ENCODE data around the gene CAST.

Gene CAST

DNA sequence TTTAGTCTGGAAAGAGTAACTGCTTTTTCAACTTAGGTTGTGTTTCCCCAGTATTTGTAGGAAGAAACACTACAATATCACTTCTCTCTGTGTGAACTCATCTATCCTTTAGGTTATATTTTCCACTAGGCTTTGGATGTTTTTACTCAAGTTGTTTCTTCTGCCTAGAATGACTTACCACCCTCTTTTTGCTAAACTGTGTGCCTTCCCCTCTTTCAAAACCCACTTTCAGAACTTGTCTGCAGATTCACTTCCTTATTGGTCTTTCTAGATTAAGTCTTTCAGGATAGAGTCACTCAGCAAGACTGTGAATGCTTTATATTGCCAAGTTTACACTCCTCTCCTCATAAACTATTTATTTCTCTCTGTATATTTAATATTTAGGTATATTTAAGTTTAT, 14.2 kb upstream of the CAST start:
- Histone ChIP-seq H3K36me3 (ENCODE audit: control insufficient read depth, low read length) (no peaks in the 10 kb centered on the region), H3K4me3 (ENCODE audit: low read length) (no peak overlapping the region), H3K27ac (ENCODE audit: low read depth, low read length) (no peak overlapping the region), H3K79me2 (ENCODE audit: control insufficient read depth, low read length) (no peaks in the 10 kb centered on the region), H3K4me2 (ENCODE audit: low read length) (no peak overlapping the region), H4K20me1 (ENCODE audit: control insufficient read depth, insufficient read depth, low read depth, low read length) (no peaks in the 10 kb centered on the region), H3F3A (ENCODE audit: control insufficient read depth, insufficient read depth) (no peaks in the 10 kb centered on the region), H3K9me2 (replicated peaks; ENCODE audit: control insufficient read depth, low read length) (no peaks in the 10 kb centered on the region), H3K27me3 (ENCODE audit: control insufficient read depth, low read length) (peaks cover 12% of the 10 kb centered on the region), H3K9me3 (ENCODE audit: control insufficient read depth, insufficient read depth, low read length) (no peaks in the 10 kb centered on the region), H3K4me1 (ENCODE audit: control insufficient read depth, low read length) (no peaks in the 10 kb centered on the region)
- TF ChIP-seq, protein P1, sequence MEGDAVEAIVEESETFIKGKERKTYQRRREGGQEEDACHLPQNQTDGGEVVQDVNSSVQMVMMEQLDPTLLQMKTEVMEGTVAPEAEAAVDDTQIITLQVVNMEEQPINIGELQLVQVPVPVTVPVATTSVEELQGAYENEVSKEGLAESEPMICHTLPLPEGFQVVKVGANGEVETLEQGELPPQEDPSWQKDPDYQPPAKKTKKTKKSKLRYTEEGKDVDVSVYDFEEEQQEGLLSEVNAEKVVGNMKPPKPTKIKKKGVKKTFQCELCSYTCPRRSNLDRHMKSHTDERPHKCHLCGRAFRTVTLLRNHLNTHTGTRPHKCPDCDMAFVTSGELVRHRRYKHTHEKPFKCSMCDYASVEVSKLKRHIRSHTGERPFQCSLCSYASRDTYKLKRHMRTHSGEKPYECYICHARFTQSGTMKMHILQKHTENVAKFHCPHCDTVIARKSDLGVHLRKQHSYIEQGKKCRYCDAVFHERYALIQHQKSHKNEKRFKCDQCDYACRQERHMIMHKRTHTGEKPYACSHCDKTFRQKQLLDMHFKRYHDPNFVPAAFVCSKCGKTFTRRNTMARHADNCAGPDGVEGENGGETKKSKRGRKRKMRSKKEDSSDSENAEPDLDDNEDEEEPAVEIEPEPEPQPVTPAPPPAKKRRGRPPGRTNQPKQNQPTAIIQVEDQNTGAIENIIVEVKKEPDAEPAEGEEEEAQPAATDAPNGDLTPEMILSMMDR (IDR thresholded peaks at IDR 0.05; ENCODE audit: low read depth, low read length, poor library complexity, severe bottlenecking): no peak

DNA sequence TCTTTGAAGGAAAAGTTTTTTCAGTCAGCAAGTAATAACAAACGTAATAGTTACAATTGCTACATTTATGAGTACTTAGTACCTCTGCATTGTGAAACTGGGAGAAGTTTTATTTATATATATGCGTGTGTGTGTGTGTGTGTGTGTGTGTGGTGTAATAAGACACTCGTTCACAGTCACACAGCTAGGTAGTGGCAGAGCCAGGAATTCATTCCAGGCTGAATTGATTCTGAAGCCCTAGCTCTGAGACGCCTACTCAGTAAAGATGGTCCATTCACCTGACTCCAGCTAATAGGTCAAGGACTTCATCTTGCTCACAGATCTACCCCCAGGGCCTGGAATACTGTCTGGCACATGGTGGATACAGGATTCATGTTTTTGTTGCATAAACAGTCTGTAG, 13.6 kb upstream of the CAST start:
- no peak overlapping the region for H3K4me3 ChIP-seq (ENCODE audit: low read length)
- peaks cover 13% of the 10 kb centered on the region for H3K27me3 ChIP-seq (ENCODE audit: control insufficient read depth, low read length)
- H3K36me3 ChIP-seq (ENCODE audit: control insufficient read depth, low read length): no peaks in the 10 kb centered on the region
- TF ChIP-seq, protein P1 (IDR thresholded peaks at IDR 0.05; ENCODE audit: low read depth, low read length, poor library complexity, severe bottlenecking): no peak
- no peak for TF ChIP-seq EZH2phosphoT487 (IDR thresholded peaks at IDR 0.05; ENCODE audit: borderline replicate concordance, low read length)
- no peaks in the 10 kb centered on the region for H3K79me2 ChIP-seq (ENCODE audit: control insufficient read depth, low read length)
- H3K4me2 ChIP-seq (ENCODE audit: low read length): no peak overlapping the region
- H3K9me3 ChIP-seq (ENCODE audit: control insufficient read depth, insufficient read depth, low read length): no peaks in the 10 kb centered on the region
- no peaks in the 10 kb centered on the region for H3F3A ChIP-seq (ENCODE audit: control insufficient read depth, insufficient read depth)
- H4K20me1 ChIP-seq (ENCODE audit: control insufficient read depth, insufficient read depth, low read depth, low read length): no peaks in the 10 kb centered on the region
- no peak overlapping the region for H3K27ac ChIP-seq (ENCODE audit: low read depth, low read length)
- H3K9me2 ChIP-seq (replicated peaks; ENCODE audit: control insufficient read depth, low read length): no peaks in the 10 kb centered on the region
- no peaks in the 10 kb centered on the region for H3K4me1 ChIP-seq (ENCODE audit: control insufficient read depth, low read length)

DNA sequence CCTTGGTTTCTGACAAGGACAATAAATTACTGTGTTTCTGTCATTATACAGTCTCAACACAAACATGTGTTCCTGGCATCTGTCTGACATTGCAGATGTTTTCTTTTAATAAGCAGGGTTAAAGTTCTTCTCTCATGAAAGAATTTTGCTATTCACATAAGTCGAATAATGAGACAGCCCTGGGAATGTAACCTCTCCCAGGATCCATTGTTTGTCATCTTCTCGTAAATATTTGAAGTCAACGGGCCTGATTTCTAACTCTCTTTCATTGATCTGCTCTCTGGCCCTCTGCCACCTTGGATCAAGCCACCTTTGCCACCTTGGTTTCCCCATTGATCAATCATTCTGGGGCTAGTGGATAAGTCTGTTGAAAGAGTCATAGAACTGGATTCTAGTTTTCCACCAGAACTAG, 12.9 kb upstream of the CAST start:
- Histone ChIP-seq H3K9me3 (ENCODE audit: control insufficient read depth, insufficient read depth, low read length) (no peaks in the 10 kb centered on the region), H4K20me1 (ENCODE audit: control insufficient read depth, insufficient read depth, low read depth, low read length) (no peaks in the 10 kb centered on the region), H3K27me3 (ENCODE audit: control insufficient read depth, low read length) (peaks cover 13% of the 10 kb centered on the region), H3K36me3 (ENCODE audit: control insufficient read depth, low read length) (no peaks in the 10 kb centered on the region), H3K79me2 (ENCODE audit: control insufficient read depth, low read length) (no peaks in the 10 kb centered on the region), H3K4me2 (ENCODE audit: low read length) (no peak overlapping the region), H3F3A (ENCODE audit: control insufficient read depth, insufficient read depth) (no peaks in the 10 kb centered on the region), H3K4me3 (ENCODE audit: low read length) (no peak overlapping the region), H3K4me1 (ENCODE audit: control insufficient read depth, low read length) (no peaks in the 10 kb centered on the region), H3K27ac (ENCODE audit: low read depth, low read length) (no peak overlapping the region), H3K9me2 (replicated peaks; ENCODE audit: control insufficient read depth, low read length) (no peaks in the 10 kb centered on the region)
- TF ChIP-seq, protein P1 (IDR thresholded peaks at IDR 0.05; ENCODE audit: low read depth, low read length, poor library complexity, severe bottlenecking): no peak
- no peak for TF ChIP-seq EZH2phosphoT487 (IDR thresholded peaks at IDR 0.05; ENCODE audit: borderline replicate concordance, low read length)
